Measurements from ENCODE around the gene CLMN.

- TF ChIP-seq ERF (CRISPR knock-in tag; IDR thresholded peaks at IDR 0.05) (no peak), ZHX1 (conservative IDR thresholded peaks at IDR 0.05; ENCODE audit: low read length) (no peak), CHD2 (IDR thresholded peaks at IDR 0.05; ENCODE audit: low read depth, low read length) (no peak)
These were observed 82.4 kb downstream of the CLMN start for GRCh38 chr14:95237121-95237957.

All from K562 (cell line).